WTC11 (cell line): ENCODE measurements around the gene ST8SIA6. TPM values are rescaled to one million over a fixed set of nuclear protein-coding genes. Genes with fewer than 3 reads are reported as not detected.
A peak's percentile ranks its signal among the peaks of the same experiment; 100 is the strongest.

Experiments
- ATAC-seq: fragments of 200-7000 bp; cut with Tn5 transposase; 2 replicates; pipeline ENCODE4 v1.10.0; 2021; ENCODE audit warnings: mild to moderate bottlenecking, moderate library complexity
- CTCF ChIA-PET: fragments of 300-600 bp; sonication (Branson Sonifier 250); formaldehyde crosslinking; loops from one replicate; lab custom pipeline; 2021; ENCODE audit warnings: antibody characterized with exemption; lab: Charles Lee
- POLR2A ChIA-PET: fragments of 350-600 bp; sonication (Branson Sonifier 250); formaldehyde crosslinking; loops from one replicate; lab custom pipeline; 2021; ENCODE audit warnings: antibody characterized with exemption; lab: Charles Lee
- DNase-seq: peaks from one replicate; pipeline ENCODE4 v3.0.0; 2021; ENCODE audit warnings: low spot score
- H3K27ac Mint-ChIP-seq: 2 replicates; pipeline ENCODE4 v1.8.0; 2021; ENCODE audit warnings: mixed read lengths
- H3K27me3 Mint-ChIP-seq: 2 replicates; pipeline ENCODE4 v1.8.0; 2021; ENCODE audit warnings: low read depth, mild to moderate bottlenecking, moderate library complexity, mixed read lengths
- H3K36me3 Mint-ChIP-seq: 2 replicates; pipeline ENCODE4 v1.8.0; 2021; ENCODE audit warnings: mixed read lengths
- H3K4me1 Mint-ChIP-seq: 2 replicates; pipeline ENCODE4 v1.8.0; 2022; ENCODE audit warnings: mixed read lengths
- H3K4me3 Mint-ChIP-seq: 2 replicates; pipeline ENCODE4 v1.8.0; 2021; ENCODE audit warnings: mild to moderate bottlenecking, moderate library complexity, mixed read lengths
- H3K9me3 Mint-ChIP-seq: 2 replicates; pipeline ENCODE4 v1.8.0; 2021; ENCODE audit warnings: mixed read lengths
- ATF1 ChIP-seq: sonication (generic); formaldehyde crosslinking; IDR thresholded peaks from 2 replicates; pipeline ENCODE4 v1.8.1; 2023; ENCODE audit warnings: mild to moderate bottlenecking, moderate library complexity, missing genetic modification reagents
- FOXP4 ChIP-seq: sonication (generic); formaldehyde crosslinking; IDR thresholded peaks from 2 replicates; pipeline ENCODE4 v1.8.0; 2022; ENCODE audit warnings: mild to moderate bottlenecking, missing genetic modification reagents
- GTF2I ChIP-seq: fragments of 250-450 bp; sonication (Bioruptor Pico); conservative IDR thresholded peaks from 2 replicates; pipeline ENCODE4 v1.4.0; 2021; ENCODE audit warnings: mild to moderate bottlenecking
- JUN ChIP-seq: sonication (generic); formaldehyde crosslinking; IDR thresholded peaks from 2 replicates; pipeline ENCODE4 v1.8.0; 2023; ENCODE audit warnings: mild to moderate bottlenecking, missing genetic modification reagents
- NFE2L1 ChIP-seq: sonication (generic); formaldehyde crosslinking; IDR thresholded peaks from 2 replicates; pipeline ENCODE4 v1.8.1; 2023; ENCODE audit warnings: missing genetic modification reagents
- PRDM15 ChIP-seq: sonication (generic); formaldehyde crosslinking; IDR thresholded peaks from 2 replicates; pipeline ENCODE4 v1.8.0; 2022; ENCODE audit warnings: missing genetic modification reagents
- PRRX2 ChIP-seq: fragments of 250-450 bp; sonication (Bioruptor Pico); IDR thresholded peaks from 2 replicates; pipeline ENCODE4 v1.8.0; 2021; ENCODE audit warnings: mild to moderate bottlenecking
- SMAD4 ChIP-seq: sonication (generic); formaldehyde crosslinking; IDR thresholded peaks from 2 replicates; pipeline ENCODE4 v1.8.0; 2022; ENCODE audit warnings: mild to moderate bottlenecking, missing genetic modification reagents
- SOX15 ChIP-seq: fragments of 250-450 bp; sonication (Bioruptor Pico); IDR thresholded peaks from 2 replicates; pipeline ENCODE4 v1.9.0; 2021; ENCODE audit warnings: mild to moderate bottlenecking
- TCF7 ChIP-seq: sonication (generic); formaldehyde crosslinking; IDR thresholded peaks from 2 replicates; pipeline ENCODE4 v1.8.0; 2022; ENCODE audit warnings: mild to moderate bottlenecking, low read depth, missing genetic modification reagents, moderate library complexity
- TEAD1 ChIP-seq: sonication (generic); formaldehyde crosslinking; IDR thresholded peaks from 2 replicates; pipeline ENCODE4 v1.8.0; 2022; ENCODE audit warnings: mild to moderate bottlenecking, missing genetic modification reagents
- ZNF317 ChIP-seq: sonication (generic); formaldehyde crosslinking; IDR thresholded peaks from 2 replicates; pipeline ENCODE4 v1.8.1; 2023; ENCODE audit warnings: low read depth, mild to moderate bottlenecking, moderate library complexity, missing genetic modification reagents, borderline replicate concordance
- ZNF396 ChIP-seq: fragments of 250-450 bp; sonication (Bioruptor Pico); IDR thresholded peaks from 2 replicates; pipeline ENCODE4 v1.8.0; 2021; ENCODE audit warnings: mild to moderate bottlenecking, moderate library complexity, borderline replicate concordance
- ZNF416 ChIP-seq: fragments of 250-450 bp; sonication (Bioruptor Pico); IDR thresholded peaks from 2 replicates; pipeline ENCODE4 v1.9.0; 2021; ENCODE audit warnings: mild to moderate bottlenecking, inconsistent platforms
- total RNA-seq: library from RNA; stranded (reverse); gene quantifications from 3 replicates; pipeline ENCODE4 v1.2.3, GENCODE V29; 2021
- TF ChIP-seq, protein P1 (sequence below): sonication (generic); formaldehyde crosslinking; IDR thresholded peaks from 2 replicates; pipeline ENCODE4 v1.8.1; 2022; ENCODE audit warnings: low read depth, missing genetic modification reagents, borderline replicate concordance
- TF ChIP-seq, protein P2 (sequence below): sonication (generic); formaldehyde crosslinking; conservative IDR thresholded peaks from 2 replicates; pipeline ENCODE4 v1.8.1; 2022; ENCODE audit warnings: mild to moderate bottlenecking, missing genetic modification reagents
- TF ChIP-seq, protein P3 (sequence below): sonication (generic); formaldehyde crosslinking; IDR thresholded peaks from 2 replicates; pipeline ENCODE4 v1.8.1; 2022; ENCODE audit warnings: mild to moderate bottlenecking, missing genetic modification reagents, moderate library complexity, borderline replicate concordance

The ST8SIA6 gene
- total RNA-seq, 1 experiment from 2014 or later, result 3.5 TPM

DNA sequence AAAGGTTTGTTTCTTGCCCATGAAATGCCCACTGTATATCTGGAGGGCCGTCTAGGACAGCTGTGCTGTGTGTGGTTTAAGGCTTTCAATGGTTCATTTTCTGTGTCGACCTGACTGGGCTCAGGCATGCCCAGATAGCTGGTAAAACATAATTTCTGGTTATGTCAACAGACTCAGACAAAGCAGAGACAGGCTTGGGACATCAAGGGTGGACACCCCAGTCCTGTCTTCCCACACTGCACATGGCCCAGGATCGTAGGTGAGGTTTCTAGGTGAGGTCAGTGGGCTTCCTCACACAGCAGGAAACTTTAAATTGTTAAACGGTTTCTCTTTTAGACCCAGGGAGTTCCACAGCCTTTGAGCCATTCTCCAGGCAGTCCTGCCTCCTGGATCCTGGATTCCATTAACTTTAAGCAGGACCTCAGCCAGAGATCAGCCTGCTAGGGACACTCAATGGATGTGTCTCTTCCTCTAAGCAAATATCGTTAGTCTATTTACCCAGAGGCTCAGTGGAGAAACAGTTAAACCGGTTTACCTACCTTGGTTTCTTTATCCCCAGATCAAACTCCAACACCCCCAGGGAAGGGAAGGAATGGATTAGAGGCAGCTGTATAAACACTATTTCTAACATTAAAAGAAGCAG, 66.4 kb downstream of the ST8SIA6 start:
- ChIA-PET POLR2A (no interaction called here), CTCF (interaction anchor here (0.5 to 7.4 kb wide), 3 partner anchors 9 to 31 kb away, joined by 3 to 50 read pairs (median 3); no protein-coding TSS in a partner anchor)
- TF ChIP-seq, protein P1, sequence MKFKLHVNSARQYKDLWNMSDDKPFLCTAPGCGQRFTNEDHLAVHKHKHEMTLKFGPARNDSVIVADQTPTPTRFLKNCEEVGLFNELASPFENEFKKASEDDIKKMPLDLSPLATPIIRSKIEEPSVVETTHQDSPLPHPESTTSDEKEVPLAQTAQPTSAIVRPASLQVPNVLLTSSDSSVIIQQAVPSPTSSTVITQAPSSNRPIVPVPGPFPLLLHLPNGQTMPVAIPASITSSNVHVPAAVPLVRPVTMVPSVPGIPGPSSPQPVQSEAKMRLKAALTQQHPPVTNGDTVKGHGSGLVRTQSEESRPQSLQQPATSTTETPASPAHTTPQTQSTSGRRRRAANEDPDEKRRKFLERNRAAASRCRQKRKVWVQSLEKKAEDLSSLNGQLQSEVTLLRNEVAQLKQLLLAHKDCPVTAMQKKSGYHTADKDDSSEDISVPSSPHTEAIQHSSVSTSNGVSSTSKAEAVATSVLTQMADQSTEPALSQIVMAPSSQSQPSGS (CRISPR knock-in tag), result no peak
- peak; percentile 50; the same call in 1 of the 2 replicates for TF ChIP-seq PRDM15
- Mint-ChIP-seq H3K4me1 (peaks cover 37% of the 10 kb centered on the region), H3K4me3 (no peak overlapping the region), H3K27ac (peak overlapping the region; percentile 79), H3K9me3 (peaks cover 12% of the 10 kb centered on the region), H3K36me3 (peaks cover 6% of the 10 kb centered on the region; the same call in 1 of the 2 replicates), H3K27me3 (no peaks in the 10 kb centered on the region)
- peak; percentile 89 for ATAC-seq
- DNase-seq, result no peak

DNA sequence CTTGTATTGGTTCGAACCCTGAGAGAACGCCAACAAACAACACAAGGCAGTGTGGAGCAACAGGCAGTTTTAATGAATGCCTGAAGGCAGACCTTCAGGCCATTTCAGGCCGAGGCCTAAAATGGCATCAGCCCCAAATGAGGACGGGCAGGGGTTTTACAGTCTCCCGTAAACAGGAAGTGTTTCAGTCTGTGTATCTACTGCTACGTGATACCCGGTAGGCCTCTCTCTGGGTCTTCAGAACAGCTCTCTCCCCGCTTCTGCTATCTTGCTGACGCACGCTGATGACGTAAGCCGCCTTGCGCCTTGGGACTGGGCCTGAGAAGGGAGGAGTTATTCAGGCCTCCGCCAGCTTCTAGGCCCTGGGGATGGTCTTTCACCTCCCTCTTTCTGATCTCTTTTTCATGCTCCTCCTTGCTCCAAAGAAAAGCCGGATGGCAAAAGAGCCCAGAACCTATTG, 67.7 kb downstream of the ST8SIA6 start:
- Mint-ChIP-seq H3K27me3 (no peaks in the 10 kb centered on the region), H3K4me1 (peaks cover 38% of the 10 kb centered on the region), H3K27ac (peak overlapping the region; percentile 65), H3K36me3 (peaks cover 6% of the 10 kb centered on the region; the same call in 1 of the 2 replicates), H3K9me3 (peaks cover 7% of the 10 kb centered on the region; the same call in 1 of the 2 replicates), H3K4me3 (no peak overlapping the region)
- TF ChIP-seq GTF2I (CRISPR knock-in tag) (no peak), SOX15 (CRISPR knock-in tag) (no peak)
- TF ChIP-seq, protein P1 (CRISPR knock-in tag), result no peak
- CTCF ChIA-PET, result interaction anchor here (1.1 to 7.4 kb wide), 2 partner anchors 10 to 11 kb away, joined by 3 to 50 read pairs; no protein-coding TSS in a partner anchor
- ATAC-seq, result peak; percentile 59
- DNase-seq, result peak; percentile 26
- POLR2A ChIA-PET, result interaction anchor here (0.6 kb wide), 1 partner anchor 152 kb away, joined by 3 read pairs; no protein-coding TSS in a partner anchor

- TF ChIP-seq ATF1 (no peak), ZNF396 (CRISPR knock-in tag) (no peak), ZNF416 (CRISPR knock-in tag) (no peak)
- ATAC-seq (no peak), DNase-seq (no peak)
- no peaks in the 10 kb centered on the region for H3K27me3 Mint-ChIP-seq
- H3K9me3 Mint-ChIP-seq, result peaks cover 7% of the 10 kb centered on the region; the same call in 1 of the 2 replicates
- H3K4me1 Mint-ChIP-seq, result peaks cover 42% of the 10 kb centered on the region
- H3K27ac Mint-ChIP-seq, result no peak overlapping the region
- H3K4me3 Mint-ChIP-seq, result no peak overlapping the region
- ChIA-PET CTCF (interaction anchor here (7.4 kb wide), 1 partner anchor 11 kb away, joined by 50 read pairs; no protein-coding TSS in a partner anchor), POLR2A (no interaction called here)
- peaks cover 6% of the 10 kb centered on the region; the same call in 1 of the 2 replicates for H3K36me3 Mint-ChIP-seq
Observed at GRCh38 chr10:17386021-17386420, 68.4 kb downstream of the ST8SIA6 start.

GRCh38 chr10:17385066-17385465, 69.3 kb downstream of the ST8SIA6 start:
- no peak overlapping the region for H3K27ac Mint-ChIP-seq
- ChIA-PET CTCF (interaction anchor here (7.4 kb wide), 1 partner anchor 10 kb away, joined by 50 read pairs; no protein-coding TSS in a partner anchor), POLR2A (no interaction called here)
- no peaks in the 10 kb centered on the region for H3K27me3 Mint-ChIP-seq
- DNase-seq (no peak), ATAC-seq (no peak)
- peaks cover 7% of the 10 kb centered on the region; the same call in 1 of the 2 replicates for H3K9me3 Mint-ChIP-seq
- H3K4me3 Mint-ChIP-seq, result no peak overlapping the region
- H3K4me1 Mint-ChIP-seq, result peaks cover 52% of the 10 kb centered on the region
- peaks cover 6% of the 10 kb centered on the region; the same call in 1 of the 2 replicates for H3K36me3 Mint-ChIP-seq
- no peak for TF ChIP-seq PRRX2 (CRISPR knock-in tag)
- TF ChIP-seq SMAD4, result no peak
- no peak for TF ChIP-seq TEAD1 (CRISPR knock-in tag)
- TF ChIP-seq TCF7 (CRISPR knock-in tag), result no peak
- no peak for TF ChIP-seq ZNF317 (CRISPR knock-in tag)
- TF ChIP-seq, protein P2, sequence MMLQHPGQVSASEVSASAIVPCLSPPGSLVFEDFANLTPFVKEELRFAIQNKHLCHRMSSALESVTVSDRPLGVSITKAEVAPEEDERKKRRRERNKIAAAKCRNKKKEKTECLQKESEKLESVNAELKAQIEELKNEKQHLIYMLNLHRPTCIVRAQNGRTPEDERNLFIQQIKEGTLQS (CRISPR knock-in tag), result no peak
- TF ChIP-seq, protein P3, sequence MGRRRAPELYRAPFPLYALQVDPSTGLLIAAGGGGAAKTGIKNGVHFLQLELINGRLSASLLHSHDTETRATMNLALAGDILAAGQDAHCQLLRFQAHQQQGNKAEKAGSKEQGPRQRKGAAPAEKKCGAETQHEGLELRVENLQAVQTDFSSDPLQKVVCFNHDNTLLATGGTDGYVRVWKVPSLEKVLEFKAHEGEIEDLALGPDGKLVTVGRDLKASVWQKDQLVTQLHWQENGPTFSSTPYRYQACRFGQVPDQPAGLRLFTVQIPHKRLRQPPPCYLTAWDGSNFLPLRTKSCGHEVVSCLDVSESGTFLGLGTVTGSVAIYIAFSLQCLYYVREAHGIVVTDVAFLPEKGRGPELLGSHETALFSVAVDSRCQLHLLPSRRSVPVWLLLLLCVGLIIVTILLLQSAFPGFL (CRISPR knock-in tag), result no peak
- TF ChIP-seq FOXP4 (CRISPR knock-in tag), result no peak
- TF ChIP-seq JUN (CRISPR knock-in tag), result no peak
- no peak for TF ChIP-seq NFE2L1 (CRISPR knock-in tag)
